Measurements from ENCODE around the gene GALNT14. TPM values are rescaled to one million over a fixed set of nuclear protein-coding genes. Genes with fewer than 3 reads are reported as not detected.
A peak's percentile ranks its signal among the peaks of the same experiment; 100 is the strongest.

The GALNT14 gene
- total RNA-seq, 1 experiment from 2014 or later: 2.7 TPM

- Histone ChIP-seq H3T11ph (ENCODE audit: low read length) (no peak overlapping the region), H3K4me2 (ENCODE audit: insufficient read depth, insufficient read length, low read length) (no peak overlapping the region)
- no peaks in the 10 kb centered on the region for H3K36me3 Mint-ChIP-seq (ENCODE audit: insufficient read depth in 1 of 3, low read depth in 3 of 3)
Measured at GRCh38 chr2:30998672-30999071, 139.6 kb downstream of the GALNT14 start.

More at GRCh38 chr2:30998672-30999071, 139.6 kb downstream of the GALNT14 start:
- H2BK15ac ChIP-seq (ENCODE audit: low read depth, low read length): no peak overlapping the region
- H2BK5ac ChIP-seq (ENCODE audit: insufficient read length, low read length): no peak overlapping the region
- H3K14ac ChIP-seq (ENCODE audit: insufficient read depth, low read length): no peak overlapping the region
- H3K79me2 ChIP-seq (ENCODE audit: insufficient read depth, low read length): no peaks in the 10 kb centered on the region
- H4K20me1 ChIP-seq (ENCODE audit: control insufficient read depth, insufficient read depth, insufficient read length): no peaks in the 10 kb centered on the region
- H3K27ac ChIP-seq (ENCODE audit: insufficient read length, low read depth, low read length): no peak overlapping the region
- Mint-ChIP-seq H3K27me3 (ENCODE audit: low read depth) (peaks cover 1% of the 10 kb centered on the region), H3K9me3 (no peaks in the 10 kb centered on the region), H3K4me3 (no peak overlapping the region), H3K4me1 (no peaks in the 10 kb centered on the region), H3K27ac (no peak overlapping the region)
- no peak overlapping the region for H3K4ac ChIP-seq (ENCODE audit: low read depth, low read length)
- H3K23me2 ChIP-seq (ENCODE audit: insufficient read length, low read depth, low read length, poor library complexity, severe bottlenecking): no peaks in the 10 kb centered on the region
- no peak for TF ChIP-seq CTCF (conservative IDR thresholded peaks at IDR 0.05)
- no peak overlapping the region for H2BK20ac ChIP-seq (ENCODE audit: low read depth, low read length, poor library complexity, severe bottlenecking)
- WGBS (ENCODE audit: extremely low coverage, insufficient read length, low lambda C conversion rate): no CpG with 5 or more reads among the region's 3 CpGs
- no peak overlapping the region for H4K5ac ChIP-seq (ENCODE audit: insufficient read length, low read depth, low read length)
- H2BK120ac ChIP-seq (ENCODE audit: low read depth, low read length, poor library complexity, severe bottlenecking): no peak overlapping the region
- no peak overlapping the region for H3K23ac ChIP-seq (ENCODE audit: insufficient read length, low read depth, low read length)
- H3K27me3 ChIP-seq (ENCODE audit: insufficient read depth, low read length): no peaks in the 10 kb centered on the region
- H3K4me1 ChIP-seq (ENCODE audit: insufficient read depth, low read length): no peaks in the 10 kb centered on the region
- H3K18ac ChIP-seq (ENCODE audit: insufficient read length, low read depth, low read length): no peak overlapping the region
- no peak overlapping the region for H2AK5ac ChIP-seq (ENCODE audit: insufficient read length, low read length)
- no peak overlapping the region for H2AFZ ChIP-seq (ENCODE audit: low read length)
- H3K56ac ChIP-seq (ENCODE audit: insufficient read length, low read depth, low read length): no peak overlapping the region
- H4K91ac ChIP-seq (ENCODE audit: insufficient read length, low read depth, low read length): peak overlapping the region; percentile 21
- DNase-seq: no peak
- H2BK12ac ChIP-seq (ENCODE audit: insufficient read length, low read depth, low read length): no peak overlapping the region
- H3K9me3 ChIP-seq (ENCODE audit: control insufficient read depth, low read depth, low read length): no peaks in the 10 kb centered on the region
- no peak overlapping the region for H4K8ac ChIP-seq (replicated peaks; ENCODE audit: insufficient read length, low read depth, low read length)
- H3K79me1 ChIP-seq (ENCODE audit: insufficient read depth, low read depth, low read length, poor library complexity, severe bottlenecking): no peaks in the 10 kb centered on the region
- no peak overlapping the region for H3K9ac ChIP-seq (ENCODE audit: extremely low read depth, insufficient read length, low read length)

Measured in H9 (cell line).